GM19238 (cell line): ENCODE results near the gene DTNBP1.

ENCODE experiments used
- DNase-seq: peaks from one replicate; pipeline ENCODE4 v3.0.0; 2011; ENCODE audit warnings: low spot score; ENCODE audit not compliant: insufficient read length

Gene DTNBP1

GRCh38 chr6:15626160-15626559, 36.7 kb downstream of the DTNBP1 start:
- no peak for DNase-seq

GRCh38 chr6:15623276-15624116, 39.3 kb downstream of the DTNBP1 start:
- no peak for DNase-seq

DNA sequence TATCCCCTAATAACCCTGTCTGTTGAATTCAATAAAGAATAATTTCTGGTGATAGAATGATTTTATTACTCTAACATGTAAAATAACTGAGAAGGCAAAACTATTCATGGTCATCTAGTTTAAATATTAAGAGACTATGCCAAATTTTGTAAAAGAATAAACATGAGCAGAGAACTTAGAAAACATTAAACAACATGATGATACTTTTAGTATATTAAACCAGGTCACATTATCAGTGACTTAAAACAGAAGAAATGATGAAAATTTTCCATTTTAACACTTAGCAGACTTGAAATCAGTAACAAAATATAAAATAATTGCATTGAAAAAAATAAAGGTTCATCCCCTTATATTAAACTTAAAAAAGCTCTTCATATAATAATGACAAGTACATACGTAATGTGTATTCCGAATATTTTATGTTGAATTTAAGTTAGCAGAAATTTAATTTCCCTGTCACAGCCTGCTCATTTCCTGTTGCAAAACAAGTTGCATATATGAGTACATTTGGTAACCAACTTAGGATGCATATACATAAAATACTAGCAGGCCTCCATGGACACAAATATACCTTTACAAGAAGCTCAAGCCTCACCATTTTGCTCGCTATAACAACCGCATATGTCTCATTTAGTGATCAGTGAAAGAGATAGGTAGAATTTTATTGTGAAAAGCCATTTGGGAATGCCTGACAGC, 40.6 kb downstream of the DTNBP1 start:
- DNase-seq: no peak

GRCh38 chr6:15621203-15622044, 41.4 kb downstream of the DTNBP1 start:
- no peak for DNase-seq

DNA sequence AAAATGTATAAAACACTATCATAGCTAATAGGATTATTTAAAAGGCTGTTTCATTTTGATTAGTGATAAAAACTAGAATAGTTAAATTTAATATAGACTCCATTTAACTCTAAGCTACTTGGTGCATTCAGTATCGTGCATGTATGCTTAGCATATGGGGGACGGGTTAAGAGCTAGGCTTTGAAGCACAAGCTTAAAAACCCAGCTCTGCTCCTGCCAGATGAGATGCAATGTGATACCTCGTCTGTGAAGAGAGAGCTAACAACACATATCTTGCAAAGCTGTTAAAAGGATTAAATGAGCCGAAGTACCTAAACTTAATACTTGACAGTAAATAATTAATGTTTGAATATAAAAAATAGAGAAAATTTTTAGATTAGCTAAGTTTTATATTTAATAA, 42.2 kb downstream of the DTNBP1 start:
- DNase-seq: no peak

DNA sequence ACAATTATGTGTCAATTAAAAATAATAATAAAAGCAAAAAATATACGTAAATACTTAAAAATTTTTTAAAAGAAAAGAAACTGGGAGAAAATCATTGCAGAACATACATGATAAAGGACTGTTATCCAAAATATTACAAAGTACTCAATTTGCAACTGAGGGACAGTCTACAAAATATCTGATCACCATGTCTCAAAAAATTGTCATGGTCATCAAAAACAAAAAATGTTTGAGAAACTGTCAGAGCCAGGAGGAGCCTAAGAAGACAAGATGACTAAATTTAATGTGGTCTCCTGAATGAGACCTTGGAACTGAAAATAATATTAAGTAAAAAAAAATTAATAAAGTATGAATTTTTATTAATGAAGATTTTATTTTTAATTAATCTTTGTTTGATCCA, 43.5 kb downstream of the DTNBP1 start:
- DNase-seq: no peak

DNA sequence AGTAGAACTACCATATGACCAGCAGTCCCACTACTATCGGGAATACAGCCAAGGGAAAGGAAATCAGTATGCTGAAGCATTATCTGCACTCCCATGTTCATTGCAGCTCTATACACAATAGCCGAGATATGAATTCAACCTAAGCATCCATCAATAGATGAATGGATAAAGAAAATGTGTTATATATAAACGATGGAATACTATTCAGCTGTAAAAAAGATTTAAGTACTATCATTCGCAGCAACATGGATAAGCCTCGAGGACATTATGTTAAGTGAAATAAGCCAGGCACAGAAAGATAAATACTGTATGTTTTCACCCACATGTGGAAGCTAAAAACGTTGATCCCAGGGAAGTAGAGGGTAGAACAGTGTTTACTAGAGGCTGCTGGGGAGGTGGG, 44.1 kb downstream of the DTNBP1 start:
- no peak for DNase-seq

- DNase-seq: no peak
Measured at GRCh38 chr6:15616261-15616660, 46.6 kb downstream of the DTNBP1 start.

DNA sequence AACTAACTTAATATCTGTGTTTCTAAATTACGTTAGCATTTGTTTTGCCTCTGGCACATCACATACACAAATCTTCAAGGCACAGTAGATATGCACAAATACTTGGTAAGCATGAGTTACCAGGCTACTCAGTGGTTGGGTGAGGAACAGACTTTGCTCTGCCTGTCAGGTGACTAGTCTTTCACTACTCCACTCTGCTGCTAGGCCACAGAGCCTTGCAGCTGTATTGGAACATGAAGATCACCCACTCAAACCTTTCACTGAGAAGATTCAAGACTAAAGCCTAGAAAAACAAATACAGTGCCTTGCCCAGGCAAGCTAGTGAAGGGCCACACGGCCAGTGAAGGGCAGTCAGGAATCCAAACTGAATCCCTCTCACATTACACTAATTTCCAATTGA, 47.0 kb downstream of the DTNBP1 start:
- no peak for DNase-seq

DNA sequence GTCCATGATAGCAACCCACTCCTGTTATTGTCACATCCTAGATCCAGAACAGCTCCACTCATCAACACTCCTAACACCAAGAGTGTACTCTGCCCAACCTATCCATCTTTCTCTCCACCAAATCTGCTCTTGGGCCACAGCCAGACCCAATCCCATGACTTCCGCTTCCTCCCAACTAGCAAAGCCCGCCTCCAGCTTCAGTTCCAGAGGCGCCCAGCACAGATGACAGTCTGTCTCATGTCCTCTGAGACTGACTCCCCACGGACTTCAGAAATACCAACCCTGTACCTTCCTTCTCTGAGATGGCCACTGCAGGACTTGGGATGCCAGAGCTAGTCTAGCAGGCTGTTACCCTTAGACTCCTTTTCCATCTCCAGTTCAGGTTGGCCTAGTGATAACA, 48.6 kb downstream of the DTNBP1 start:
- no peak for DNase-seq

GRCh38 chr6:15608396-15608795, 54.4 kb downstream of the DTNBP1 start:
- DNase-seq: no peak

DNA sequence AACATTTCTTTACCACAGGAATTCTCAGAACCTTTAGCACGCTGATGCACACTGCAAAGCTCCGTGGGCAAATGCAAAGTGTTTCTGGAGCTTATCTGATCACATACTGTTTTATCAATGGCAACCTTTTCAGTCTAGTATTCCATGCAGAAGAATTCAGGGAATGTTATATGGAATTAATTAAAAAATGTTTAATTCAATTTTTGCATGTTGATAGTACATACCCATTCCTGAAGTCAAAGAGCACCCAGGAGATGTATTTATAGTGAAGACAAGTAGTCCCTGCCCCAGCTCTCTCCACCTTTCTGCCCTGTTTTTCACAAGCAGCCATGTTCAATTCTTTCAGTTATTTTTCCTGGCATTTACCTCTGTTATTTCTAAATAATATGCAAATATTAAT, 55.2 kb downstream of the DTNBP1 start:
- no peak for DNase-seq

GRCh38 chr6:15606347-15606746, 56.5 kb downstream of the DTNBP1 start:
- no peak for DNase-seq

DNA sequence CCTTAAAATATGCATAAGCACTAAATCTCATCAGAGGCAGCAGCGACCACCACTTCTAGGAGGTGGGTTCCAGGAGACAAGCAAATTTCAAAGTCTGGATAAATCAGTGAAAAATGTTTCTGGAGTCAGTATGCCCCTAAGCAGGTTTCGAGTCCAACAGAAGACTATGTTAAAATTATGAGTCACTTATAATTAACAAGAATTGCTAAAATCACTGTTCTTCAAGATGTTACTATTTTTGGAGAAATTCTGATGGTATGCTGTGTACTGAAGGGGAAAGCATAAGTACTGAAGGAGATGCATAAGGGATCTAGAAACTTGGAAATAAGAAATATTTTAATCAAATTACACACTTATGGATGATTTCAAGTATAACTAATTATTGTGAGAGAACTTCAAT, 58.0 kb downstream of the DTNBP1 start:
- no peak for DNase-seq

GRCh38 chr6:15602154-15602553, 60.7 kb downstream of the DTNBP1 start:
- DNase-seq: no peak

DNA sequence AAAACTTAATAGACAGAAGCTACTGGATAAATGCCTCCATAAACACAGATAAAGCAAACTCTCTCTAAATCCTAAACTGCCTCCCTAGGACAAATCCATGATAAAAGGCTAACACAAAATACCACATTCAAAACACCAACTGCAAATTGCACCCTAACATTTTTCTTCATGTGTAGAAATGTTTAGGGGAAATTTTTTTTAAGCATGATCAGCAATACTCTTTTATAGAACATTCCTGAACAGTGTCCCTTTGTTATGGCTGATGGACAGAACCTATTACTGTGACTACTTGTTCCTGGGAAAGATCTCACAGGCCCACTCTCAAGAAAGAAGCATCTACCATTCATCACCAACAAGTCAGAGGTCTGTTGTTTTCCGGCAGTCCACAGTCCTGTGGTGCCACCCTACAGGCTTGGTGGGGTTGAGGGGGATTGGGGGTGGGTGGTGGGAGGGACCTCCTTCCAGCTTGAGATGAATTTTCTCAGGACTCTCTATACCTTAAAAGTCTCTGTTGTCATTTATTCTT, 64.5 kb downstream of the DTNBP1 start:
- DNase-seq: no peak

- no peak for DNase-seq
Measured at GRCh38 chr6:15596186-15596896, 66.5 kb downstream of the DTNBP1 start.

DNA sequence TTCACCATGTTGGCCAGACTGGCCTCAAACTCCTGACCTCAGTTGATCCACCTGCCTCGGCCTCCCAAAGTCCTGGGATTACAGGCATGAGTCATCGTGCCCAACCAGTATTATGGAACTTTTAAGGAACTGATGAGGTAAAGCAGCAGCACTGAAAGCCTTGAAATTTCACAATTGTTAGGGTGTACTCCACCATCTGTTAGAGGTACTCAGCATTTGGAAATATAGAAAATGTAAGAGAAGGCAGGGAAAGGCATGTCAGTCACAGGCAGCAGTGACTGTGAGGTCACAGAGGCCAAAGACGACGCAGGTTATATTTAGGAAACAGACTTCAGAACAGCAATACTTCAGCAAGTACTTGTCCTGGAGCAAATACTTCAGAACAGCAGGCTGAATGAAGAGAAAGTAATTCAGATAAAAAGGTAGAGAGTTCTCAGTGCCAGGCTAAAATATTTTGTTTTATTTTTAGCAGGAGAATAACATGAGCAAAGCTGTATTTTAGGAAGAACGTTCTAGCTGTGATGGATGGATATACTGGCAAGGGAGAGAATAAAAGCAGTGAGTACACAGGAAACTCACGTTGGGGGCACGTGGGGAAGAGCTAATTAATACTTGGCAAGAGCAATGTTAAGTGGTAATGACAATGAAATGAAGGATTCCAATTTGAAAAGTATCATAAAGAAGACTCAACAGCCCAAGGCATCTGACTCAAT, 67.2 kb downstream of the DTNBP1 start:
- DNase-seq: no peak

DNA sequence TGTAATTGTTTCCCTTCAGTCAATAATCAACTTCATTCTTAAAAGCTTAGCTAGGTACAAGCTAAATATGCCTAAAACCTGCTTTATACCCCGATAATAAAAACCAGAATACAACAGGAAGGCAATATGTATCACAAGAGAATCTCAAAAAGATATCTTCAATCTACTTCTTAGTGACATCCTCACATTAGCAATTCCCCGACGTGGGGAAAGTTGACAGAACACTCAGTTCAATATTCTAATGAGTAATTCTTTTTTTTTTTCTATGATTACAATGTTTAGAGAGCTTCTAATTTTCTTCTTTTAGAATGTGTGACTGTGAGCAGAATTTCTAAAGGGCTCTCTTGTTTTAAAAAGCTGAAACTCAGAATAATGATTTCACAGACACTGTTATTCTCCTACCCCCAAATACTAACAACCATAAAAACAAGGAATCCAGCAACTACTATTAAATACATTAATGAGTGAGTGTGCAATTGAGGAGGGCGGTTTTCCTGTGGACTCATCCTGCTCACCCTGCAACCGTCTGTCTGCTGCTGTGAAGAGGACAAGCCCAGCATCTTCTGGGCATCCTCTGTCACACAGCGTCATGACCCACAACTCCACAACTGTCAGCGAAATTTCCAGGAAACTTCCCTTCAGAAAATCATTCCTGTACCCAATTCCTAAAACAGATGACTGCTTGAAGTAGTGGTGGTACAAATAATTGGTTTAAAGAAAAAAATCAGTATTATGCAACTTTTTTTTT, 68.1 kb downstream of the DTNBP1 start:
- DNase-seq: no peak

DNA sequence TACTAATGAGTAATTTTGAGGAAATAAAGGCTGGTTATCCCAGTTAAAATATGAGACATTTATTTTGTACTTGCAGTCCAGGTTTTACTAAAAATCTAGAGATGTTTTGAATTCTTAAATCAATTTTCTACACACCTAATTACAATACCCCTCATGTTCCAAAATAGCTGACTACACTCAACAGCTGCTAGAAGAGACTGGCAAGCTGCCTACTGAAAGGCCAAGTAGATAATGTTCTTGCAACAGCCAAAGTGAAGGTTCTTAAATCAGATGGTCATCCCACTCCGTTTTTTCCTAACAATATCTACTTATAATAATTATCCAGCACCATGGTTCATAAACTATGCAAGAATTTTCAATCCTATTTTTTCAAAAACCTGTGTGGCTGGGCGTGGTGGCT, 69.0 kb downstream of the DTNBP1 start:
- no peak for DNase-seq
